Colonic mucosa (tissue), 4 donors: Measurements from ENCODE around the gene SLC22A16. TPM values are rescaled to one million over a fixed set of nuclear protein-coding genes. Genes with fewer than 3 reads are reported as not detected.

ENCODE experiments used
- DNase-seq: peaks from one replicate; pipeline ENCODE4 v3.0.0-alpha.2; 2020
- H3K27ac ChIP-seq: fragments of 200-600 bp; one replicate; pipeline ENCODE4 v1.8.0; 2021
- H3K27me3 ChIP-seq: fragments of 200-600 bp; one replicate; pipeline ENCODE4 v1.8.0; 2021
- H3K36me3 ChIP-seq: fragments of 200-600 bp; one replicate; pipeline ENCODE4 v1.8.0; 2021
- H3K4me1 ChIP-seq: fragments of 200-600 bp; one replicate; pipeline ENCODE4 v1.8.0; 2021; ENCODE audit warnings: mild to moderate bottlenecking
- H3K4me3 ChIP-seq: fragments of 200-600 bp; one replicate; pipeline ENCODE4 v1.8.0; 2021
- H3K9ac ChIP-seq, 2 donors: one replicate each; pipeline ENCODE4 v1.7.0; 2013; ENCODE audit warnings: control low read depth in 2 of 2, low read depth in 2 of 2, low read length in 2 of 2
- H3K9me3 ChIP-seq: fragments of 200-600 bp; one replicate; pipeline ENCODE4 v1.8.0; 2021
- CTCF ChIP-seq: fragments of 200-600 bp; IDR thresholded peaks from one replicate; pipeline ENCODE4 v1.8.0; 2022; ENCODE audit warnings: antibody characterized with exemption, mild to moderate bottlenecking
- intact Hi-C: fragments of 100-400 bp; cut with DNase I; formaldehyde crosslinking; loops from one replicate; pipeline ENCODE4 v1.14.1; 2022
- total RNA-seq, 2 donors: library from RNA; stranded (reverse); fragmentation: NEBNext Ultra II Directional in 1 of 2; extraction: Animal tissue kit (Norgen Biotek cat#: 25700) in 1 of 2; gene quantifications; one replicate each; pipeline ENCODE4 v1.2.1, GENCODE V29; 2021
- donor health status: healthy.
- donor health status: DM: no; HTN: no; CAD: no.
- donor health status: DM: no; HTN: no; CAD: no.

SLC22A16 gene
- total RNA-seq, 2 donors from 2014 or later, result 1.1 TPM; not detected in 1

GRCh38 chr6:110401585-110402176 lies 74.7 kb downstream of the SLC22A16 start:
- Histone ChIP-seq H3K9me3 (no peaks in the 10 kb centered on the region), H3K4me3 (no peak overlapping the region), H3K4me1 (no peaks in the 10 kb centered on the region), H3K27ac (no peak overlapping the region), H3K36me3 (no peaks in the 10 kb centered on the region), H3K27me3 (no peaks in the 10 kb centered on the region), H3K9ac (no peak overlapping the region)
- intact Hi-C loops, result no loop called here
- DNase-seq, result no peak
- no peak for TF ChIP-seq CTCF

GRCh38 chr6:110400208-110400607 lies 76.2 kb downstream of the SLC22A16 start:
- Histone ChIP-seq H3K4me1 (no peaks in the 10 kb centered on the region), H3K36me3 (no peaks in the 10 kb centered on the region), H3K4me3 (peak overlapping the region; percentile 38), H3K27me3 (no peaks in the 10 kb centered on the region), H3K27ac (no peak overlapping the region), H3K9me3 (no peaks in the 10 kb centered on the region), H3K9ac (peak overlapping the region in 1 of 2 donors; percentile 20)
- no peak for DNase-seq
- no peak for TF ChIP-seq CTCF
- intact Hi-C loops, result no loop called here

- Histone ChIP-seq H3K9ac (peak overlapping the region in 1 of 2 donors; percentile 20), H3K36me3 (no peaks in the 10 kb centered on the region), H3K27me3 (no peaks in the 10 kb centered on the region), H3K4me1 (no peaks in the 10 kb centered on the region), H3K27ac (no peak overlapping the region), H3K9me3 (no peaks in the 10 kb centered on the region), H3K4me3 (peak overlapping the region; percentile 38)
- intact Hi-C loops, result no loop called here
- TF ChIP-seq CTCF, result no peak
- no peak for DNase-seq
Measured at GRCh38 chr6:110399219-110400071, 77.0 kb downstream of the SLC22A16 start.

DNA sequence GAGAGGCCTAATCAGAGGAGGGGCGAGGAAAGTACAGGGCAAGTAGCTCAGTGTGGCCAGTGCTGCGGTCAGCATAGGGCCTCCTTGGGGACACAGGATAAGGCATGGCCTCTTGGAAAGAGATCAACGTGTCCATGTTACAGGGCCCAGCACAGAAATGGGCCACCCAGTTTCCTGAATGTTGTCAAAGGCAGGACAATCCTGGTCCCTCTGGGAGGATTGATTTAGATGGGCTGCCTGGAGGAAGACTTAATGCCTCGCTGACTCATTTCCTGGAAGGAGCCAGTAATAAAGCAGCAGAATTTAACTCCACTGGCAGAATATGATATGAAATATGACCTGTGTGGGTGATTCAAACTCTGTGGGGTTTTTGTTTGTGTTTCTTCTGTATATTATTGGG lies 77.6 kb downstream of the SLC22A16 start:
- Histone ChIP-seq H3K9me3 (no peaks in the 10 kb centered on the region), H3K27me3 (no peaks in the 10 kb centered on the region), H3K36me3 (no peaks in the 10 kb centered on the region), H3K4me3 (no peak overlapping the region), H3K4me1 (no peaks in the 10 kb centered on the region), H3K9ac (no peak overlapping the region), H3K27ac (no peak overlapping the region)
- no peak for TF ChIP-seq CTCF
- DNase-seq, result no peak
- intact Hi-C loops, result no loop called here

- H3K9me3 ChIP-seq, result no peaks in the 10 kb centered on the region
- no peak overlapping the region for H3K9ac ChIP-seq
- H3K4me3 ChIP-seq, result no peak overlapping the region
- no peak for TF ChIP-seq CTCF
- H3K36me3 ChIP-seq, result no peaks in the 10 kb centered on the region
- no peaks in the 10 kb centered on the region for H3K4me1 ChIP-seq
- DNase-seq, result no peak
- intact Hi-C loops, result no loop called here
- H3K27me3 ChIP-seq, result no peaks in the 10 kb centered on the region
- H3K27ac ChIP-seq, result no peak overlapping the region
Measured at GRCh38 chr6:110395221-110395620, 81.2 kb downstream of the SLC22A16 start.
